ENCODE results near the gene MS4A2. TPM values are rescaled to one million over a fixed set of nuclear protein-coding genes. Genes with fewer than 3 reads are reported as not detected.

MS4A2 gene
- total and polyA plus RNA-seq, 2 of the 8 experiments (the other 6 are each of a cell fraction or from before 2014, with no cell fraction given): not detected

DNA sequence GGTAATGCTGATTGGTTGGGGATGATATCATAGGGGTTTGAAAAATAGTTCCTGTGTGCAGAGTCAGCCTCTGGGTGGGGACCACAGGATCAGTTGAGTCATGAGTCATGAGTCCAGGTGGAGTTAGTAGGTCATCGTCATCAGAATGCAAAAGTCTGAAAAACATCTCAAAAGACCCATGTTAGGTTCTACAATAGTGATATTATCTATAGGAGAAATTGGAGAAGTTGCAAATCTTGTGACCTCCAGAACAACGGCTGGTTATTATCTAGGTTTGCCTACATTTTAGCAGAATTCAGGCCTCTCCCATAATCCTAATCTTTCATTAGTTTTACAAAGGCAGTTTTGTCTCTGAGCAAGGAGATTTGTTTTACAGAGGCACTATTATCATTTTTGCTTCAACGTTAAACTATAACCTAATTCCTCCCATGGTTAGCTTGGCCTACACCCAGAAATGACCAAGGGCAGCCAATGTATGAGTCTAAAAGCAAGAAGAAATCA is 38.9 kb downstream of the MS4A2 start:
- Histone ChIP-seq H3K27ac (ENCODE audit: low read depth, low read length) (no peak overlapping the region), H3K4me2 (ENCODE audit: insufficient read depth in 1 of 2, low read depth in 2 of 2, low read length in 2 of 2) (no peak overlapping the region)

More for the DNA sequence above, 38.9 kb downstream of the MS4A2 start:
- H3K4me3 ChIP-seq (ENCODE audit: extremely low read depth in 1 of 4, insufficient read depth in 2 of 4, low read depth in 3 of 4, low read length in 4 of 4): no peak overlapping the region
- H2BK12ac ChIP-seq (ENCODE audit: low read depth, low read length): no peak overlapping the region
- H3K79me1 ChIP-seq (ENCODE audit: low read depth, low read length): no peaks in the 10 kb centered on the region
- no peaks in the 10 kb centered on the region for H3K27me3 ChIP-seq (replicated peaks in 1 of 4; ENCODE audit: control insufficient read depth in 3 of 4, extremely low read depth in 1 of 4, insufficient read depth in 3 of 4, low read length in 3 of 4)
- no peak overlapping the region for H2BK15ac ChIP-seq (ENCODE audit: low read length)
- H2AK5ac ChIP-seq (ENCODE audit: low read depth, low read length): 0 out of 2 replicates have a peak overlapping the region, but pooled peaks have one; percentile 53
- H2BK120ac ChIP-seq (replicated peaks; ENCODE audit: low read depth, low read length): no peak overlapping the region
- H3K9ac ChIP-seq (replicated peaks in 1 of 4; ENCODE audit: extremely low read depth in 1 of 4, low read depth in 3 of 4, low read length in 3 of 4): no peak overlapping the region
- H3K4me1 ChIP-seq (replicated peaks in 1 of 4; ENCODE audit: control insufficient read depth in 3 of 4, insufficient read depth in 4 of 4, low read length in 3 of 4): peaks cover 3 to 6% (median 5%) of the 10 kb centered on the region in 4 experiments; a peak in 4 of 7 replicates
- no peak overlapping the region for H4K91ac ChIP-seq (replicated peaks; ENCODE audit: insufficient read length, low read length)
- 91% methylated on average over 3 of the region's 3 CpGs; no CpG with 5 or more reads in 1 of the 2 experiments for WGBS, 2 experiments (ENCODE audit: extremely low coverage in 1 of 2, insufficient coverage in 1 of 2, insufficient read length in 1 of 2, insufficient replicate concordance in 2 of 2, low coverage in 1 of 2, low lambda C conversion rate in 2 of 2, missing lambda C conversion rate in 1 of 2)
- H3K23me2 ChIP-seq (ENCODE audit: low read depth, low read length): no peaks in the 10 kb centered on the region
- H3K56ac ChIP-seq (replicated peaks; ENCODE audit: insufficient read length, low read depth, low read length): no peak overlapping the region
- ChIA-PET POLR2A (ENCODE audit: partially characterized antibody) (no interaction called here), CTCF (ENCODE audit: partially characterized antibody) (interaction anchor here (0.7 to 1.1 kb wide), 3 partner anchors 9 to 25 kb away, joined by 3 read pairs; no protein-coding TSS in a partner anchor)
- H3K79me2 ChIP-seq (ENCODE audit: control insufficient read depth in 1 of 2, insufficient read depth in 2 of 2, low read length in 2 of 2): no peaks in the 10 kb centered on the region
- H2BK5ac ChIP-seq (ENCODE audit: low read depth, low read length): no peak overlapping the region
- no peak overlapping the region for H2AFZ ChIP-seq (ENCODE audit: low read length)
- no peak overlapping the region for H3K18ac ChIP-seq (ENCODE audit: extremely low read depth, low read length)
- no peak overlapping the region for H3K4ac ChIP-seq (replicated peaks; ENCODE audit: insufficient read length, low read depth, low read length)
- no peak overlapping the region for H2BK20ac ChIP-seq (ENCODE audit: low read length)
- H4K8ac ChIP-seq (ENCODE audit: extremely low read depth, insufficient read depth, low read length): no peak overlapping the region
- H3K23ac ChIP-seq (ENCODE audit: insufficient read length): no peak overlapping the region
- H3K14ac ChIP-seq (ENCODE audit: insufficient read length): no peak overlapping the region
- FAIRE-seq (no peak), DNase-seq (ENCODE audit: low read depth in 1 of 2, low spot score in 2 of 2) (no peak)
- H4K20me1 ChIP-seq (replicated peaks in 1 of 2; ENCODE audit: control insufficient read depth in 1 of 2, insufficient read depth in 2 of 2, low read length in 2 of 2): no peaks in the 10 kb centered on the region
- H3K9me3 ChIP-seq (ENCODE audit: insufficient read depth in 2 of 2, low read depth in 1 of 2, low read length in 1 of 2): no peaks in the 10 kb centered on the region
- TF ChIP-seq, protein P1, sequence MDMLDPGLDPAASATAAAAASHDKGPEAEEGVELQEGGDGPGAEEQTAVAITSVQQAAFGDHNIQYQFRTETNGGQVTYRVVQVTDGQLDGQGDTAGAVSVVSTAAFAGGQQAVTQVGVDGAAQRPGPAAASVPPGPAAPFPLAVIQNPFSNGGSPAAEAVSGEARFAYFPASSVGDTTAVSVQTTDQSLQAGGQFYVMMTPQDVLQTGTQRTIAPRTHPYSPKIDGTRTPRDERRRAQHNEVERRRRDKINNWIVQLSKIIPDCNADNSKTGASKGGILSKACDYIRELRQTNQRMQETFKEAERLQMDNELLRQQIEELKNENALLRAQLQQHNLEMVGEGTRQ (IDR thresholded peaks at IDR 0.05; ENCODE audit: low read length): no peak
- TF ChIP-seq POU5F1 (IDR thresholded peaks at IDR 0.05; ENCODE audit: low read depth, low read length): no peak
- no peak for TF ChIP-seq SIRT6 (IDR thresholded peaks at IDR 0.05; ENCODE audit: low read length)
- no peak for TF ChIP-seq NANOG (IDR thresholded peaks at IDR 0.05; ENCODE audit: insufficient read depth, low read depth, low read length, poor library complexity, severe bottlenecking)
- TF ChIP-seq CBX8 (IDR thresholded peaks at IDR 0.05; ENCODE audit: borderline replicate concordance, low read depth, low read length): no peak
- TF ChIP-seq SUZ12 (IDR thresholded peaks at IDR 0.05; ENCODE audit: low read length): no peak
- no peak for TF ChIP-seq JUND (IDR thresholded peaks at IDR 0.05; ENCODE audit: low read length)
- no peak for TF ChIP-seq HDAC6 (IDR thresholded peaks at IDR 0.05; ENCODE audit: low read depth, low read length)
- TF ChIP-seq CTBP2 (IDR thresholded peaks at IDR 0.05; ENCODE audit: borderline replicate concordance, insufficient read depth, insufficient read length, low read length): no peak
- no peak for TF ChIP-seq TAF1 (IDR thresholded peaks at IDR 0.05; ENCODE audit: low read depth, low read length)
- TF ChIP-seq JUN (IDR thresholded peaks at IDR 0.05; ENCODE audit: low read depth, low read length): no peak
- no peak for TF ChIP-seq TAF7 (optimal IDR thresholded peaks at IDR 0.05; ENCODE audit: borderline replicate concordance, low read depth, low read length)
- no peak for TF ChIP-seq FOSL1 (IDR thresholded peaks at IDR 0.05; ENCODE audit: insufficient read depth, low read depth, low read length)
- no peaks in the 10 kb centered on the region for H3K36me3 ChIP-seq (ENCODE audit: control insufficient read depth in 2 of 4, insufficient read depth in 4 of 4, low read length in 3 of 4)
- H4K5ac ChIP-seq (ENCODE audit: insufficient read length, low read depth, low read length): no peak overlapping the region

Measured in H1 (cell line).